ENCODE measurements around the gene DHODH. TPM values are rescaled to one million over a fixed set of nuclear protein-coding genes. Genes with fewer than 3 reads are reported as not detected.

Gene DHODH
- polyA plus RNA-seq, 1 donor = 12.1 TPM

- DNase-seq (ENCODE audit: low read depth) = no peak
These were observed 5.5 kb downstream of the DHODH start for GRCh38 chr16:72013888-72014581.

DNA sequence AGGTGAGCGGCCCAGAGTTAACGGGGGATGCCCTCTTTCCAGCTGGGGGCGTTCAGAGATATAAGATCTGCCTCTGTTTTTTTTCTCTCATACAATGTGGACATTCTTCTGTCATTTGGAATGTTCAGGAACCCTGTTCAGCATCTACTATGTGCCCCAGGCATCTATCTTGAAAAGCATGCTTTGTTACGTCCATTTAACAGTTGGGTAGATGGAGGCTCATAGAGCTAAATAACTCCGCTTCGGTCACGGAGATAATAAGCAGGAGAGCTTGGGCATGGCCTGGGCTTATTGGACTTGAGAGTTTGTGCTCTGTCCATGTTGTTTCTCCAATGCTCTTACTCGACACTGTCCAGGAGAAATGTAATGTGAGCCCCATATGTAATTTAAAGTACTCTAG, 6.1 kb downstream of the DHODH start:
- no peak for DNase-seq (ENCODE audit: low read depth)

DNA sequence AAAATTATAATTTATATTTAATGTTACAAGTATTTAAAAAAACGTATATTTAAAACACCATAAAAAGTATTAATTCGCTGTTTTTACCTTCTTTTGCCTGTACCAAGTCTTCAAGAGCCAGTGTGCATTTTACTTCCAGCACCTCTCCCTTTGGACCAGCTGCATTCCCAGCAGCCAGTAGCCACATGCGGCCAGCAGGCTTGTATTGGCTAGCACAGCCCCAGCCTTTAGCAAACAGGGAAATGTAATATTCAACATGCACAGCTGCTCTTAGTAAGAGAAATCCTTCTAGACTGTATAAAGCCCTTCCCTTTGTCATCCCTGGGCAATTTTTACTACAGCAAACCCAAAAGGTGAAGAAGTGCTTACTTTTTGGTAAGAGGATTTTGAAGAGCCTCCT, 6.6 kb downstream of the DHODH start:
- no peak for DNase-seq (ENCODE audit: low read depth)

- DNase-seq (ENCODE audit: low read depth) = no peak
These were observed 9.9 kb downstream of the DHODH start for GRCh38 chr16:72018470-72018869.

DNA sequence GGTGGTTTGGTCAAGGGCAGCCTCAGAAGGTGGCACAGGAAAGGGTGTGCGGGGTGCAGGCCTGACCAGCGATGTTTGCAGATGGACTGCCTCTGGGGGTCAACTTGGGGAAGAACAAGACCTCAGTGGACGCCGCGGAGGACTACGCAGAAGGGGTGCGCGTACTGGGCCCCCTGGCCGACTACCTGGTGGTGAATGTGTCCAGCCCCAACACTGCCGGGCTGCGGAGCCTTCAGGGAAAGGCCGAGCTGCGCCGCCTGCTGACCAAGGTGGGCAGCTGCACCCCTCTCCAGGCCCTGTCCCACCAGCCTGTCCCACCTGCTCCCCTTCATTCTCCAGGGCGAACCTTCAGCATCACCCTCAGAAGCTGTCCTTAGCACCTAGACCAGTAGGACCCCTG, 12.5 kb downstream of the DHODH start:
- no peak for DNase-seq (ENCODE audit: low read depth)

- DNase-seq (ENCODE audit: low read depth) = no peak
These were observed 13.6 kb downstream of the DHODH start for GRCh38 chr16:72022127-72022526.

GRCh38 chr16:72023962-72024361, 15.4 kb downstream of the DHODH start:
- no peak for DNase-seq (ENCODE audit: low read depth)

- DNase-seq (ENCODE audit: low read depth) = no peak
These were observed 16.4 kb downstream of the DHODH start for GRCh38 chr16:72024862-72025382.

DNA sequence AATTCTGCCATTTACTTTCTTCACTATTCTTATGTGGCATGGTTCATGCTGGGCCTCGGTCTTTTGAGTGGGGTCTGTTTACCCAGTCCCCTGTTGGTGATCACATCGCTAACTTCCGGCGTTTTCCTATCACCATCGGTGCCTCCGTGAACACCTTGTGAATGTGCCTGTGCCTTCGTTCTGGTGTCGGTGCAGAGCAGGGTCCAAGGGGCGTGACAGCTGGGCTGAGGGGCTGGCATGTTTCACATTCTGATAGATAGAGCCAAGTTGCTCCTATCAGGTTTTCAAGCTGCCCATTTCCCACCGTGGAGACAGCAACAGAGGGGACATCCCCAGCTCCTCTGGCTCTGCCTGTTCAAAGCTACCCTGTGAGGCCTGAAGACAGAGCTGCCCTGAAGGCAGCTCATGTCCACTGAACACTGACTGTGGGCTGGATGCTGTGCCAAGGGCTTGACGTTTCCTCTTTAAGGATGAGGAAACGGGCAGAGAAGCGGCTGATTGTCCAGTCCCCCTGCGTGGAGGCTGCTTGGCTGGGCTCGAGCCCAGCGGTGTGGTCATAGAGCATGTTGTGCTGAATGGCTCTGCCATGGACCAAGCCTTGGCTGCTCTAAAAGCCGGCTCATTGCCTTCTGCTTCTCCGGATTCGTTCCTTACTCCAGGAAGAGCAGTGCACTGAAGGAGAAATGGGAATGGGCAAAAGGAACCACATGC, 17.0 kb downstream of the DHODH start:
- no peak for DNase-seq (ENCODE audit: low read depth)

DNA sequence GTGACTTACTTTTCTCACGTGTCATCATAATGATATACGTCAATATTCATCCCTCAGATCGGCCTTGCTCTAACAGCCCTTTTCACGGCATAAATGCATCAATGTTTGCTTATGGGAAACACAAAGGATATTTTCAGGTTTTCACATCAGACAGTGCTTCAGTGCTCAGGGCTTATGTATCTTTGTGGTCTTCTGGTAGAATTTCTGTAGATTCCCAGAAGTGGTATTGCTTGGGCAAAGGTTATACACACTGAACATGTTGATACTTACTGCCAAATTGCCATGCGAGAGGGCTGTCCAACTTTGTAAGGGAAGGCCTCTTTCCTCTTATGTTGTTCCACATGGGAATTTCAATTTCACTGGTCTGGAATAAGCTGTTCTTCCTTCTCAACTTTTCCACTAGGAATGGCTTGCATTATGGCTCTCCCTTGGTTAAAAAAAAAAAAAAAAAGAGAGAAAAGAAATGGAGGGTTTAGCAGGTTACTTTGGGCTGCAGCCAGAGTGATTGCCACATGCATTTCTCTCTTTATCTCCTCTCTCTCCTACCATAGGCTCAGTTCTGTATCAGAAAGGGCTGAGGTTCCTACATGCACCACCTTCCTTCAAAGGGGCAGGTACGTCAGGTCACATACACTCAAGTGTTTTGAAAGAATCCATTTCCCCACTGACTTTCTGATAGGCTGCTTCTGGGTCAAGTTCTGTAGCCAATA, 19.3 kb downstream of the DHODH start:
- no peak for DNase-seq (ENCODE audit: low read depth)

DNA sequence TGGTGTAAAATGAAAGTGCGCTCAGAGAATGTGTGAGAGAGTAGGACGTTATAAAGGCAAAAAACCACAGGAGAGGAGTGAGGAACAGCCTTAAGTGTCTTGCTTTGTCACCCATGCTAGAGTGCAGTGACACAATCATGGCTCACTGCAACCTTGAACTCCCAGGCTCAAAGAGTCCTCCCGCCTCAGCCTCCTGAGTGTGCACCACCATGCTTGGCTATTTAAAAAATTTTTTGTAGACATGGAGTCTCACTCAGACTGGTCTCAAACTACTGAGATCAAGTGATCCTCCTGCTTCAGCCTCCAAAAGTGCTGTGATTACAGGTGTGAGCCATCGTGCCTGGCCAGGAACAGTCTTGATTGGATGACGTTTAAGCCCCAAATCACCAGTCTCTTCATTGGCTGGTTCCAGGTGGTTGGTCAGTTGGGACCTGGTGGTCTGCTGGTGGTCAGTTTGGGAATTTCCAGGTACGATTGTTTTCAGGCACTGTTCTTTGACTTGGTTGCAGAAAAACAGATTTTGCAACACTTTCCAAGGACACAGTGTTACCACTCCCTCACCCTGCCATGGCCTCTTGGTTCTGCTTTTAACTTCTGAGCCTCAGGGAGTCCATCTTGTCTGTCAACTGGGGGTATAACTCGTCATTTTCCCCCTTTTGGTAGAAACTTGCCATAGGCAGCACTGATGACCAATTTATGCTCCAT, 21.2 kb downstream of the DHODH start:
- DNase-seq (ENCODE audit: low read depth) = no peak

- no peak for DNase-seq (ENCODE audit: low read depth)
These were observed 24.9 kb downstream of the DHODH start for GRCh38 chr16:72033437-72033836.

DNA sequence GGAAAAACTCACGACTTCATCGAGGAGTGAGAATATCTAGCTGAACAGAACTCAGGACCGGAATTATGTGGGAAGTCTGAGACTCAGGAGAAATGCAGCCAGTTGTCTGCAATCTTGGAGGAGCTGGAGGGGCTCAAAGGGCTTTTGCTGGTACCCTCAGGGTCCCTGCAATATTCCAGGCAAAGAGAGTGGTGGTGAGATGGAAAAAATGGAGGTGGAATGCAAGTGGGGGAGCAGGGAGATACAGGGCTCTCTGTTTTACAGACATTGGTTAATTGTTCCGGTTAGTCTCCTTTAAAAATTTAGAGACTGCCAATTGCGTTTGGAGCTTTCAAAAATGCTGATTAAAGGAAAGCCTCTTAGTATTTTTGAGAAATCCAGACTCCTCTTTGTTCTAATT, 27.6 kb downstream of the DHODH start:
- no peak for DNase-seq (ENCODE audit: low read depth)

GRCh38 chr16:72042157-72042660, 33.7 kb downstream of the DHODH start:
- no peak for DNase-seq (ENCODE audit: low read depth)

GRCh38 chr16:72043058-72043457, 34.5 kb downstream of the DHODH start:
- DNase-seq (ENCODE audit: low read depth) = no peak

- DNase-seq (ENCODE audit: low read depth) = no peak
These were observed 35.0 kb downstream of the DHODH start for GRCh38 chr16:72043539-72043938.

DNA sequence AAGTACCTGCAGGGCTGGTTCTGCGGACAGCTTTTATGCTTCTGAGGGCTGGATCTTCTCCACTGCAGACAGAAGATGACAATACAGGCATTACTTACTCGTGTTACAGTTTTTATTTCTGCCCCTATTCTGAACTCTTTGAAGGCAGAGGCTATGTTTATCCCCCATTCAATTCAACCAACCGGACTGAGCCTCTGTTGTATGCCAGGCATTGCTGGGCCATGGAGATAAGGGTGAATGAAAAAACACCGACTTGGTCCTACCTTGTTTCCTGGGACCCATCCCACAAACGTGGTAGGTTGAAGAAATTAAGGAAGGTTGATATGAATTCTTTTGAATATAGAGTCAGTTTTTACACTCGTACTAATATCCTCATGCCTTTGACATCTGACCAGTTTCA, 35.8 kb downstream of the DHODH start:
- no peak for DNase-seq (ENCODE audit: low read depth)

DNA sequence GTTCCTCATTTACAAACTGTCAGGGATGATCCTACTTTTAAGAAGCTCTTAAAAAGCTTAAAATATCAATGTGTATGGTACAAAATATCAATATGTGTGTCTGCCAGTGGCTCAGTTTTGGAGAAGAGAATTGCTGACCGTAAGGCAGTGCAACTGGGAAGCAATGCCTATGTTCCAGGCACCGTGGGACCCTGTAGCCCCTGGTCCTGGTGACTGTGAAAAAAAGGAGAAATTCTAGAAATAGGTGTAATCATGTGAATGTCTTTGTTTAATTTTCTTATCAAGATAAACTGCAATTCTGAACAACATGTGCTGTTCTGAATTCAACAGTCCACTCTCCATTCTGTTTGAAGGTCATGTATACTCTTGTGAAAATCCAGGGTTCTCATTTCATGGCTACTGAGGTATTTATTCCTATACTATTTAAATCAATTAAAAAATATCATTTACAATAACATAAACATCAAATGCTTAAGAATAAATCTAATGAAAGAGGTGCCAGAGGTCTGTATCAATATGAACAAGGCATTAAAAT, 36.3 kb downstream of the DHODH start:
- no peak for DNase-seq (ENCODE audit: low read depth)

DNA sequence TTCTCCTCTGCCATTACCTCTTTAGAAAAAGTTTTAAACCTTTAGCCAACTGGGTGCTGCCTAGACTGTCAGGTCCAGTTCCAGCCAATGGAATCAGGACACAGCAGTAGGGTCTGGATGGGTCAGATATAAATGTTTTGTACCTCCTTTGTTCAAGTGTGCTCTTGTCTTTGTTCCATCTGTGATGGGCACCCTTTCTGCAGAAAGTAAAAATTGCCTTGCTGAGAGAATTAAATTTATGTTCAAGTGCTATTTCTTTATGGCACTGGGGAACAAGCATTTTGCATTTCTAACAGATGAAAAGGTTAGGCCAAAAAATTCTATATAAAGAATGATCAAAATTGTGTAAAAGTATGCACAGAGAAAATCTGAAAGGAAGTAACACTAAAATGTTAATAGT, 40.6 kb downstream of the DHODH start:
- DNase-seq (ENCODE audit: low read depth) = no peak

DNA sequence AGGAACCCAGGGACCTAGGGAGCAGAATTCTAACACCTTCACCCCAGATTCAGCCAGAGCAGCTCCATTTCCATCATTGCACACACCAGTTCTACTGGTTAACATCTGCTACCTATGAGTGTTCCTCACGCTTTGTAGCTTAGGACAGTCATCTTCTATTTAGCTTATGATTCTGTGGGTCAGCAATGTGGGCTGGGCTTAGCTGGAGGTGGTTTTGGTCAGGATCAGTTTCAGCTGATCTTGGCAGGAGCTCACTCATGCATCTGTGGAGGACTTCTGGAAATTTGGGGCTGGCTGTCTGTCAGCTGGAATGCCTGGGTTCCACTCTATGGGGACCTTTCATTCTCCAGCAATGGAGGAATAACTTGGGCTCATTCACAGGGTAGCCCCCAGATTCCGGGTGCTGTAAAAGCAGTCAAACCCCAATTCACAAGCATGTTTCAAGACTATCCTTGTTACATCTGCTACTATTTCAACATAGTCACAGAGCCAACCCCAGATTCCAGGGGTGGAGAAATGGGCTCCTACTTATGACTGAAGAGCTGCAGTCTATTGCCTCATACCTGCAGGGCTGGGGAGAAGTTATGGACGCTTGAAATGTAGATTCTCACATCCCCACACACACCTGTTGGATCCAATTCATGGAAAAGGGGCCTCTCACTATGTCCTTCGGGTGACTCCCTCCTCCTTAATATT, 42.4 kb downstream of the DHODH start:
- DNase-seq (ENCODE audit: low read depth) = no peak

GRCh38 chr16:72051818-72052217, 43.3 kb downstream of the DHODH start:
- no peak for DNase-seq (ENCODE audit: low read depth)
